HG03469 (cell line): ENCODE measurements around the gene NEUROD1.

ENCODE experiments used
- ATAC-seq: cut with Tn5 transposase; IDR thresholded peaks from one replicate; pipeline ENCODE4 v1.9.1; 2021; ENCODE audit warnings: mild to moderate bottlenecking, moderate library complexity, moderate number of reproducible peaks; ENCODE audit not compliant: unreplicated experiment

NEUROD1 gene

DNA sequence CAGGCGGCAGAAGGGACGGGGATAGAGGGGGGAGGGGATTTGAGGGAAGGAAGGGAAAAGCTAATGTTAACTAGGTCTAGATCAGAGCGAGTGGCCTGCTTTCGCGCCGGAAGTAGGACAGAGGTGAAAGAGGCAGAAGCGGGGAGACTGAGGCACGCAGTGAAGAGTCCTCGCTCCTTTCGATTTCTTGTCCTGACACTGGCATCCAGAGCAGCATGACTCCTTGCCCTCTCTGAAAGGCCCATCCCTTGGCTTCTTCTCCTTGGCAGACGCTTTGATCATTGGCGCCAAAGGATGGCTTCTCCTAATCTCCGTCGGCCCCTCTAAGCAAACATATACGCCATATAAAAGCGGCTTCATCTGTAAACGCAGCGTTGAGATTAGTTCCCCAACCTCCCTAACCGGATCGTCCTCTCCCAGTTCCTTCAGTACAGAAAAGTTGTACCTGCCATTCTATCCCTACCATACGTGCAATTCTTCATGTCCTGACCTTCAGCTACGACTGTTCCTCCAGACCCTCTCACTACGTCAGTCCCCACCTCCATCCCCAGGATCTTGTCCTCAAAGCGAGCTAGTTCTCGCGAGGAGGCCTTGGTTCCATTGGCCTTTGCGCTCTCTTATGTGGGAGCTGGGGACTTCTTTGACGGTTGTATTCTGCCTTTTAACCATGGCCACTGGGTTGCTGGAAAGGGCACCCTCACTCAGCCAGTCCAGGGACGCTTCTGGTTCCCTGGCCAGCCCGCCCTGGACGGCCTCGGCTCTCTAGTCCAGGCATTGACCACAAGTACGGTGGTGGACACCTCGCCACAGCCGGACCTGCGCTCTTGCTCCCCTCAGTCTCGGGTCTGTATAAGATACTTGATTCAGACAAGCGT lies 857 bp upstream of the NEUROD1 start:
- ATAC-seq = no peak

DNA sequence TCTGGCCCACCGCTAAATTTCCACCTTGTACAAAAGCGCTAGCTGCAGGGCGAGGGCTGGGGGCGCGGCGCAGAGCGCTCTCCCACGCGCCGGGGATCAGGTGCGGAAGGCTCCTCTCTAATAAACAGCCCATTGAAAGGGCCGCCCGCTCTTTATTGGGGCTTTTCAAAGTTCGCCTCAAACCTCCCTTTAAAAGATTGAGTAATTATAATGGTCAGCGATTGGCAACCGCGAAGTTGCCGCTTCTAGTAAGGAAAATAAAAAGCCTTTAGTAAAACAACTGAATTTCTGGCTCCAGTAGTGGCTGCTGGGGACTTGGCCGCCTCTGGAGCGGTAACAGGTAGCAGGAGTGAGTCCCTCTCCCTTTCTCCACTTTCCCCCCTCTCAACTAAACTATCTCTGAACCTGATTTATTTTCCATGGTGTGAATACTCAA lies 755 bp downstream of the NEUROD1 start:
- no peak for ATAC-seq

DNA sequence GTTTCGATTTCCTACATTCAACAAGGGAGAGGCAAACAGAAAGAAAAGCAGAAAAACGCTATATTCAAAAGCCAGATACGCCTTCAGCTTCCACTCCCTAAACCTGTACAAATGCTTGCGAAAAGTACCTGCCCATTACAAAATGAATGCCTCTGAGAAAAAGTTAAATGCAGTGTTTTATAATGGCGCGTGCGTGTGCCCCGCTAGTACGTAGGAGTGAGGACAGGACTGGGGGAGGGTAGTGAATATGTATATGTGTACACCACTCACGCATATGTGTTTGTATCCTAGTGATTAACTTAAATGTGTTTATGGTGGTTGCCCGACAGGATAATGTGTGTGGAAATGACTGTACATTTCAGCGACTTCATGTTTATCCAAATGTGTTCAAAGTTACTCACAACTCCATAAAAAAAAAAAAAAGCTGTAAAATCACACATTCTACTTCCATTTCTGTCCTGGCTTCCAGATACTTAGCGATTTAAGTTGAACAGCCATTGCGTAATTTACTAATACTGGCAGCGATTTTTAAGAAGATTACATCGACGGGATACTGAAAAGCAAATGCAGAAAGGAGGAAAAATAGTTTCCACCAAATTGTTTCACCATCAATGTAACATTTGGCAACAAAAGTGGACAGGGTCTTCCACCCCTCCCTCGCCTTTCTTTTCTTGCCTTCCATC lies 1.3 kb downstream of the NEUROD1 start:
- no peak for ATAC-seq

GRCh38 chr2:181677912-181678586 lies 2.3 kb downstream of the NEUROD1 start:
- no peak for ATAC-seq

DNA sequence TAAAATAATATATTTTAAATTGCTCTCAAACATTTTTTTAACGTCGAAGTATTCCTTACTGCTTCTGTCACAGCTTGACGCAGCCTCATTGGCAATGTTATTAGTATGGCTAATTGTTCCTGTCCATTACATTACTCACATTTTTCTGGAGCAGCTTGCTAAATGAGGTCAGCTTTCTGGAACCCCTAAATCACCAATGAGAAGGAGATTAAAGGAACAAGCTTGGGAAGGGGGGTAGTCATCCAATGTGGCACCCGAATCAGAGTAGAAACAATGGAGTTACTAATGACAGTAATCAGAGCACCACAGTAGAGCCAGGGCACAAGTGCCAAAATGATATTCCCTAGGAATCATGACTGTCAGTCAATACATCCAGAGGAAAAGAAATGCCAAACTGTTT lies 5.1 kb downstream of the NEUROD1 start:
- ATAC-seq = no peak

DNA sequence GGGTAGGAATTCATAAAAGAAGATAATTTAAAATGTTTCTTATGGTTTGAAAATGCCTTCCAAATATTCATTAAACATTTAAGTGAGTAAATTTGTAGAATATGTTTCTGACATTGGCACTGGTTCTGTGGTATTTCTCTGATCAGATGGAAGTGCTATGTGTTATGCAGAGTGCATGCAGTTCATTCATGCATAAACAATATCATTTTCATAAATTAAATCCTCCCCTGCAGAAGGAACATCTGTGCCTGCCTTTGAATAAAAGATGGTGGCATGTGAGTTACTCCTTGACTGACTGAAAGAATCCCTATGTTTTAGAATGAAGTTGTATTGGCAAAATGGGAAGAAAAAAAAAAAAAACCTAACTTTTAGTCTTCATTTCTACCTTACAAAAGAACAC lies 5.9 kb downstream of the NEUROD1 start:
- ATAC-seq = no peak

GRCh38 chr2:181673173-181673572 lies 7.1 kb downstream of the NEUROD1 start:
- no peak for ATAC-seq

DNA sequence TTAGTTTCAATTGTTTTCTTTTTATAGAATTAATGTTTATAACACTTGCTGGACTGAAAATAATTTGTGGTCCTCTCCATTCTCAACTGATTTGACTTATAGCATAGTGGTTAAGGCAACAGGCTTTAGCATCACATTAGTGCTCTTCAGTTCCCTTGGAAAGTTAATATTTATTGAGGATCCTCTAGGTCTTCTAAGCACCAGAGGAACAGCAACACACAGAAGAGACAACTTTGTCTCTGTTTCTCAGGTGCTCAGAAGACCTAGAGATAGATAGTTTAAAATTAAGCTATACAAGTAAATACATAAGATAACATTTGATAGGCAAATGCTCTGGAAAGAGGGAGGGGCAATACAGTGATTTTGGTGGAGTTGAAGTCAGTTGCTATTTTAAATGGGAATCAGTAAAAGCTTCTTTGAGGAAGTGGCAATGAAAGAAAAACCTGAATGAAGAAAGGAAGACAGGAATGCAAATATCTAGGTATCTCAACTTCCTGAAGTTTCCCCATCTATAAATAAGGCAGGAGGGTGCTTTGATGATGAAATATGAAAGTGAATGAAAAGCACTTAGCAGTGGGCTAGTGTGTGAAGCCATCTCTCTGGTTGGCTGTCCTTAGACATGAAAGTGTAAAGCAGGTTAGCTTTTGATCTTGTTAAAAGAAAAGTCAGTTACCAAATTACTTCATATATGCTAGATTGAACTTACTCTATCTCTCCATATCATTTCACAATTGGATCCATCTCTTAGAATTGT lies 7.9 kb downstream of the NEUROD1 start:
- ATAC-seq = peak; percentile 84

DNA sequence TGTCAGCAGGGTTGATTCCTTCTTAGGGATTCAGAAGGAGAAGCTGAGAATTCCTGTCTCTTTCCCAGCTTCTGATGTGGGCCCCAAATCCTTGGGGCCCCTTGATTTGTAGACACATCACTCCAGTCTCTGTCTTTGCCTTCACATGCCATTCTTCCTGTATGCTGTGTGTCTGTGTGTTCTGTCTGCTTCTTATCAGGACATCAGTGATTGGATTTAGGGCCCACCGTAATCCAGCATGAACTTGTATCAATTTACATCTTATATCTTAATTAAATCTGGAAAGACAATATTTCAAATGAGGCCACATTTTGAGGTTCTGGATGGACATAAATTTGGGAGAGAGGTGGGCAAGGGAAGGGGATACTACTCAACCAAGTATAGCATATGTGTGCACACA lies 9.7 kb downstream of the NEUROD1 start:
- ATAC-seq = no peak

- ATAC-seq = no peak
Observed at GRCh38 chr2:181667234-181667633, 13.1 kb downstream of the NEUROD1 start.

- ATAC-seq = no peak
Observed at GRCh38 chr2:181662287-181662686, 18.0 kb downstream of the NEUROD1 start.

DNA sequence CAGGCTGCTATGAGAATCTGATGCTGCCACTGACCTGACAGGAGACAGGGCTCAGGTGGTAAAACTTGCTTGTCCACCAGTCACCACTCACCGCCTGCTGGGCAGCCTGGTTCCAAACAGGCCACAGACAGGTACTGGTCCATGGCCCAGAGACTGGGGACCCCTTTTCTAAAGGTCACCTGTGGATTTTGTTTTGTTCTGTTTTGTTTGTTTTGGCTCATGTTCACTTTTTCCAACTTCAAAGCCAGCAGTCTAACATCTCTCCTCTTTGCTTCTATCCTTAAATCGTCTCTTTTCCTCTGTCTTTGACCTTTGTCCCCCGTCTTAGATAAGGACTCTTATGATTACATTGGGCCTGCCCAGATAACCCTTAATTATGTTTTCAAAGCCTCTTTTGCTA lies 20.1 kb downstream of the NEUROD1 start:
- ATAC-seq = no peak

- ATAC-seq = no peak
Observed at GRCh38 chr2:181658444-181658843, 21.9 kb downstream of the NEUROD1 start.

DNA sequence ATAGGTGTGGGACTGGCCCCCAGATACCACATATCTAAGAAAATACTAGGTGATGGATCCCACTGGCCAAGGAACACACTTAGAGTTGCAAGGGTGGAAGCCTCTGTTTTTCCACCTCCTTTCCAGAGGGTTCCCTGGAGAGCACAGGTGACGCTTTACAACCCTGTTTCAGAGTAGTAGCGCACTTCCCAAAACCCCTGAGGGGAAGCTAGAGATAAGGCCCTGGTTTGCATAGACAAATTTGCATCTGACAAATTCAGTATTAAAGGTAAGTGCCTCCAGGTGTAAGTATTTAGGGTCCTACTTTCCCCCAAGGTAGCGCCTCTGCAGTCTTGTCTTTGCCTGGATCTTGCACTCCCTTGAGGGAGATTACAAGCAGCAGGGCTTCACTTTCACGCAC lies 22.9 kb downstream of the NEUROD1 start:
- no peak for ATAC-seq

GRCh38 chr2:181656450-181657291 lies 23.6 kb downstream of the NEUROD1 start, which contains the start of gene CERKL:
TSS of gene CERKL (minus strand) at chr2:181657105. CDS start at chr2:181657006, 99 bp downstream.
- ATAC-seq = peak; percentile 42

DNA sequence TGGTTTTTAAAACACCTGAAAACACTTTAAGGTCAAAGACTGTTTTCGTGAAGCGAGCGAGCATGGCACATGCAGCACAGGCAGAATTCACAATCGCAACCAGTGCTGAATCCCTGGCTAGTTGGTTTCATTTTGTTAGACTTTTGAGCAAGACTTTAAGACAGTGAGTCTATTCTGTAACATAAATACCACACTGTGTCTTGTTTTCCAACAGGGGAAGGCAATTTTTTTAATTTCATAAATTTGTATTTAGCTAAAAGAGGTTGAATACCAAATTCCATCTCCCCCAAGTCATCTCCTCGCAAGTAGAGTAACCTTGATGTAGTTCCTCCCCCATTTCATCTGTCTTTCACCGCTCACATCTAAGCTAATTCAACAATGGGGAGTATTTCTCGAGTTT lies 24.8 kb downstream of the NEUROD1 start:
- ATAC-seq = no peak

DNA sequence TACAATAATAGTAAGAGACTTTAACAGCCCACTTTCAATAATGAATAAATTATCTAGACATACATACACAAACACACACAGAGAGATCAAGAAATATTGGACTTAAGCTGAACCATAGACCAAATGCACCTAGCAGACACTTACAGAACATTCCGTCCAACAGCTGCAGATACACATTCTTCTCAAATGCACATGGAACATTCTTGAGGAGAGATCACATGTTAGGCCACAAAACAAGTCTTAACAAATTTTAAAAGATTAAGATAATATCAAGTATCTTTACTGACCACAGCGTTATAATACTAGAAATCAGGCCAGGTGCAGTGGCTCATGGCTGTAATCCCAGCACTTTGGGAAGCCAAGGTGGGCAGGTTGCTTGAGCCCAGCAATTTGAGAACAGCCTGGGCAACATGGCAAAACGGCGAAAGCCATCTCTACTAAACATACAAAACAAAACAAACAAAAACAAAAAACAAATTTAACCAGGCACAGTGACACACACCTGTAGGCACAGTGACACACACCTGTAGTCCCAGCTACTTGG lies 30.8 kb downstream of the NEUROD1 start:
- ATAC-seq = no peak

DNA sequence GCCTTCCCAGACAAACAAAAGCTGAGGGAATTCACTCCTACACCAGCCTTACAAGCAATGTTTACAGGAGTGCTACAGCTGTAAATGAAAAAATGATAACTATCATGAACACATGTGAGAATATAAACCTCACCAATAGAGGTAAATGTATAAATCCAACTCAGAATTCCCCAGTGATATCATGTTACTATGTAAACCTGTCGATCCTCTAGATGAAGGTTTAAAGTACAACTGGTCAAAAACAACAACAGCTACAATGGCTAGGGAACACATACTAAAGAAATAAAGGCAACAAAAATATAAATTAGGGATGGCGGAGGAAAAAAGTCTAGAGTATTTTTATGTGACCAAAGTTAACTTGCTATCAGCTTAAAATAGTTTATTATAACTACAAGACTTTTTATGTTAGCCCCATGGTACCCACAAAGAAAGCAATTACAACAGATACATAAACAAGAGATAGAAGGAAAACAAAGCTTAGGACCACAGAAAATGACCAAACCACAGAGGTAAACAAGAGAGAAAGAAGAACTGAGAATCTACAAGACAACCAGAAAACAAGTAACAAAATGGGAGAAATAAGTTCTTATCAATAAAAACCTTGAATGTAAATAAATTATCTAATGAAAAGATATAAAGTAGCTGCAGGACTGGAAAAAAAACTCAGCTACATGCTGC lies 31.7 kb downstream of the NEUROD1 start:
- no peak for ATAC-seq

DNA sequence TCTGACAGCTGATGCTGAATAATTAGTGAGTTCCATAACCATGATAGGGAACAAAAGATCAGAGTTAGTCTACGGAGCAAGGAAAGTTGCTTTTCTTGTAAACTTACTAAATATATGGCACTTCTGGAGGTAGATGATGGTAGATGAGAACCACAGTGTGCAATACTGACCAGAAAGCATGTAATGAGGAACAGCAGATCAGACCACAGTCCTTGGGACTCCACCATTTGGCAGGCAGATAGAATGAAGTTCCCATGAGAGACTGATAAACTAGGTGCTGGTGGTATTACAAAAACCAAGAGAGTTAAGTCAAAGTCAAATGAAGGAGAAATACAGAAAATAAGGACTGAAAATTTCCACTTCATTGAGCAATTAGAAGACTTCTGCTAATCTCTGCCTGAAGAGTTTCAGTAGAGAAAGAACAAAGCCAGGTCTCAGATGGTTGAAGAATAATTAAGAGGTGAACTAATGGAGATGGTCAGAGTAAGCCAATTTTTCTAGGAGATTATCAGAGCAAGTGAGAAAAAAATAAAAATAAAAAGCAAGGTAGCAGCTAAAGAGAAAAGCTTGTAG lies 33.8 kb downstream of the NEUROD1 start:
- no peak for ATAC-seq
